Rectal smooth muscle tissue (tissue), 1 donor: Measurements from ENCODE around the gene ATXN7L3B.

Experiments used
- H3K27ac ChIP-seq: one replicate; pipeline ENCODE4 v1.7.0; 2013; ENCODE audit warnings: low read depth, low read length, inconsistent platforms
- H3K27me3 ChIP-seq: one replicate; pipeline ENCODE4 v1.7.0; 2013; ENCODE audit warnings: low read length; ENCODE audit not compliant: control insufficient read depth, insufficient read depth
- H3K36me3 ChIP-seq: one replicate; pipeline ENCODE4 v1.7.0; 2013; ENCODE audit warnings: low read length; ENCODE audit not compliant: control insufficient read depth, insufficient read depth
- H3K4me1 ChIP-seq: one replicate; pipeline ENCODE4 v1.7.0; 2013; ENCODE audit warnings: low read length; ENCODE audit not compliant: control insufficient read depth, insufficient read depth
- H3K4me3 ChIP-seq: one replicate; pipeline ENCODE4 v1.7.0; 2013; ENCODE audit warnings: low read length
- H3K9ac ChIP-seq: one replicate; pipeline ENCODE4 v1.7.0; 2013; ENCODE audit warnings: low read length

The ATXN7L3B gene

GRCh38 chr12:74578486-74578885 is 40.9 kb downstream of the ATXN7L3B start:
- Histone ChIP-seq H3K9ac (no peak overlapping the region), H3K4me3 (no peak overlapping the region), H3K27ac (no peak overlapping the region), H3K36me3 (no peaks in the 10 kb centered on the region), H3K4me1 (no peaks in the 10 kb centered on the region), H3K27me3 (no peaks in the 10 kb centered on the region)

- H3K4me3 ChIP-seq: no peak overlapping the region
These were observed 41.8 kb downstream of the ATXN7L3B start for GRCh38 chr12:74579446-74579845.

GRCh38 chr12:74579981-74580380 is 42.3 kb downstream of the ATXN7L3B start:
- H3K4me1 ChIP-seq: no peaks in the 10 kb centered on the region
- no peak overlapping the region for H3K27ac ChIP-seq
- no peak overlapping the region for H3K4me3 ChIP-seq
- H3K9ac ChIP-seq: no peak overlapping the region
- no peaks in the 10 kb centered on the region for H3K36me3 ChIP-seq
- H3K27me3 ChIP-seq: no peaks in the 10 kb centered on the region

More at GRCh38 chr12:74579446-74579845, 41.8 kb downstream of the ATXN7L3B start:
- Histone ChIP-seq H3K27me3 (no peaks in the 10 kb centered on the region), H3K4me1 (no peaks in the 10 kb centered on the region), H3K9ac (no peak overlapping the region), H3K27ac (no peak overlapping the region), H3K36me3 (no peaks in the 10 kb centered on the region)

- Histone ChIP-seq H3K4me3 (no peak overlapping the region), H3K9ac (no peak overlapping the region), H3K4me1 (no peaks in the 10 kb centered on the region), H3K36me3 (no peaks in the 10 kb centered on the region), H3K27me3 (no peaks in the 10 kb centered on the region), H3K27ac (no peak overlapping the region)
These were observed 43.8 kb downstream of the ATXN7L3B start for GRCh38 chr12:74581439-74581838.

- no peak overlapping the region for H3K27ac ChIP-seq
- no peak overlapping the region for H3K4me3 ChIP-seq
- no peak overlapping the region for H3K9ac ChIP-seq
- no peaks in the 10 kb centered on the region for H3K36me3 ChIP-seq
- no peaks in the 10 kb centered on the region for H3K27me3 ChIP-seq
- H3K4me1 ChIP-seq: no peaks in the 10 kb centered on the region
These were observed 46.9 kb downstream of the ATXN7L3B start for GRCh38 chr12:74584483-74585062.

- no peak overlapping the region for H3K4me3 ChIP-seq
- no peaks in the 10 kb centered on the region for H3K4me1 ChIP-seq
- H3K27ac ChIP-seq: no peak overlapping the region
- H3K36me3 ChIP-seq: no peaks in the 10 kb centered on the region
- no peak overlapping the region for H3K9ac ChIP-seq
- H3K27me3 ChIP-seq: no peaks in the 10 kb centered on the region
These were observed 48.6 kb downstream of the ATXN7L3B start for GRCh38 chr12:74586251-74586650.
